OCI-LY1 (cell line): ENCODE results near the gene METTL2B.

Source experiments
- CTCF ChIP-seq: fragments of 200-600 bp; sonication (generic), shearing (Covaris generic); IDR thresholded peaks from 2 replicates; pipeline ENCODE4 v1.5.1; 2017; ENCODE audit warnings: mild to moderate bottlenecking, antibody characterized with exemption, low read length, moderate library complexity, mixed read lengths
- EZH2 ChIP-seq: fragments of 200-600 bp; sonication (generic), shearing (Covaris generic); IDR thresholded peaks from 2 replicates; pipeline ENCODE4 v1.8.0; 2017; ENCODE audit warnings: borderline replicate concordance, mixed run types, mild to moderate bottlenecking, antibody characterized with exemption, low read length, moderate library complexity, mixed read lengths

GRCh38 chr7:128450913-128451312, 25.6 kb upstream of the METTL2B start:
- TF ChIP-seq CTCF = no peak
- TF ChIP-seq EZH2 = no peak
